Urinary bladder (tissue), 4 donors: Measurements from ENCODE around the gene SNX14. TPM values are rescaled to one million over a fixed set of nuclear protein-coding genes. Genes with fewer than 3 reads are reported as not detected.
"Not testable (repeated sequence)": the region's sequence is repeated elsewhere in the genome, so short reads cannot be mapped to it uniquely, and the experiment has no call there.

Experiments used
- DNase-seq: peaks from one replicate; pipeline ENCODE4 v3.0.0-alpha.2; 2015; ENCODE audit errors: extremely low spot score
- H3K27ac ChIP-seq: one replicate; pipeline ENCODE4 v1.5.1; 2013; ENCODE audit warnings: low read depth, mild to moderate bottlenecking, moderate library complexity
- H3K36me3 ChIP-seq: one replicate; pipeline ENCODE4 v1.6.1; 2013; ENCODE audit warnings: mild to moderate bottlenecking, moderate library complexity; ENCODE audit not compliant: insufficient read depth
- H3K4me1 ChIP-seq: one replicate; pipeline ENCODE4 v1.6.1; 2013; ENCODE audit warnings: mild to moderate bottlenecking, moderate library complexity; ENCODE audit not compliant: insufficient read depth
- H3K4me3 ChIP-seq: one replicate; pipeline ENCODE4 v1.5.1; 2013; ENCODE audit warnings: low read depth, low read length
- WGBS: extraction: QIAGEN DNeasy Blood & Tissue Kit; methylation state at CpG from one replicate; pipeline ENCODE4 v1.1.7; 2013; 5-methylcytosine and 5-hydroxymethylcytosine counted together
- polyA plus RNA-seq: library from polyadenylated mRNA; stranded (reverse); fragments of 200-250 nt; gene quantifications from one replicate; pipeline ENCODE4 v1.2.3, GENCODE V29; 2013
- total RNA-seq: library from RNA; depleted of rRNA; stranded (reverse); fragments of >200 nt; gene quantifications from one replicate; pipeline ENCODE4 v1.2.3, GENCODE V29; 2014
- donor health status: healthy with polysubstance abuse.
- donor health status: healthy.

The SNX14 gene
- total and polyA plus RNA-seq, 2 donors, result 43.1 to 207 TPM

DNA sequence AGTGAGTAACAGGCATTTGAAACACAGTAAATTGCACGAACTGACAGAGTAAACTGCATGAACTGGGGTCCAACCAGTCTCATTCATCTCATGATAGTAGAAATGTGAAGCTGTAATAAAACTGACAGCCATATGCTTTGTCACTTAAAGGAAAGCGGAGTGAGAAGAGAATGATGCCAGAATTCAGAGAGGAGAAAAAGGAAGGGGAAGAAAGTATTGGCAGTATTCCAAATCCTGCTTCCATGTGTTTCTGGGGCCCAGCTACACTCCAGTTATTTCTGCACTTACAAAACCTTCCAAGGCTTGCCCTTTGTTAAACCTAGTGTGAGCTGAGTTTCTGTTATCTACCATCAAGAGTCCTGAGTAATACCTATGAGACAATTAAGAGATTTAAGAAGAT is 17.2 kb downstream of the SNX14 start:
- H3K27ac ChIP-seq, result no peak overlapping the region
- H3K4me1 ChIP-seq, result no peaks in the 10 kb centered on the region
- no peaks in the 10 kb centered on the region for H3K36me3 ChIP-seq
- WGBS, result 65% methylated on average over 2 of the region's 2 CpGs
- no peak overlapping the region for H3K4me3 ChIP-seq
- DNase-seq, result no peak

DNA sequence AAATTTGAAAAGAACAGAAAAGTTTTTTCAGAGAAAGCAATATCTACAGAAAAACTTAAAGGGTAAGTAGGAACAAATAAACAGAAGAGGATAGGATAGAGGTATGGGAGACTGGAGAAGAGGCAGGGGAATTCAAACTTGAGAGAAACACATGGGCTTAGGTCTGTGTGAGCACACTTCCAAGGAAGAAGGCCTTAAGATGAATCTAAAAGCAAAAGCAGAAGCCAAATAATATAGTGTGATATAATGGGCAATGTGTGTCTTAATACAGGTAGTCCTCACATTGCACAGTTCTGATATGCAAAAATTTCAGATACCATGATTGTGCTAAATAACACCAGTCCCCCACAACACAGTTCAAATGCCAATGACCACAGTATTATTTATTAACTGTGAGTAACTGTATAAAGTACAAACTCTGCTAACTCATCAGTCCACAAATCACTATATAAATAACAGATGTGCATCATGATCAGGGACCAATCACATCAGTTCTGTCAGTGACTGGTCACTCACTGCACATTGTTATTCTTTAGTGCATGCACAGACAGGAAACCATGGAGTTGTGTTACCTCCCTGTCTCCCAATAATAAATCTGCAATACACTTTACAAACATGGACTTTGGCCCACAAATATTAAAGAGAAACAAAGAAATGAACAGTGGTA is 18.6 kb downstream of the SNX14 start:
- no peak for DNase-seq
- Histone ChIP-seq H3K27ac (no peak overlapping the region), H3K4me1 (no peaks in the 10 kb centered on the region), H3K36me3 (no peaks in the 10 kb centered on the region), H3K4me3 (no peak overlapping the region)

DNA sequence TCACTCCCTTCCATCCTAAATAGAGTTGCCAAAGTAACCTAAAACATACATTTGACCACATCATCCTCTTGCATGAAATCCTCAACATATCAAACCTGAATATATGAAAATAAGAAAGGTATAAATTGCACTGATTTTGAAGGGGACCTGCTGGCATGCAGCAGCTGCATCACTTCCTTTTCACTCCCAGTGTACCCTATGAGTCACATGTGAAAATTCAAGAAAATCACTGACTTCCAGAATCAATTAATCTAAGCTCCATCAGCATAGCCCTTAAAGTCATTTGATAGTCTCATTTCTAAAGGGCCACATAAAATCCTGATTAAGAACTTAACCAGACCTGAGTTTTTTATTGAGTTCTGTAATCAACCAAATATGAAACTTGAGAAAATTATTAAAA is 24.3 kb downstream of the SNX14 start:
- Histone ChIP-seq H3K36me3 (peaks cover 3% of the 10 kb centered on the region), H3K4me3 (no peak overlapping the region), H3K4me1 (no peaks in the 10 kb centered on the region), H3K27ac (no peak overlapping the region)
- no peak for DNase-seq

DNA sequence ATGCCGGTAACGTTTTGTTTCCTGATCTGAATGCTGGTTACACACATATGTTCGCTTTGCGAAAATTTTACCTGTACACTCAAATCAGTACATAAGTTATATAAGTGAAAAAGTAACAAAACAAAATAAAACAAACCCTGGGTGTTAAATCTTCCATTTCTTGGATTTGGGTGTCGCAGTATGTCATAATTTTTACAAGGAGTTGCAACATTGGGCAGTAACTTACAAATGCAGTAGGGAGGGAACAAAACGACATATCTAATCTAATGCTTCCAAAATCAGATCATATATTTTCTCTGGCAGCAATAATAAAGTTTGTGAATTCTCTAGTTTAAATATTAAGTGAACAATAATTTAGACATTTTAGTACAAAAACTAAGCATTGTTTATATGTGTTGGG is 25.2 kb downstream of the SNX14 start:
- H3K36me3 ChIP-seq, result peaks cover 3% of the 10 kb centered on the region
- WGBS, result 91% methylated on average over 6 of the region's 6 CpGs

DNA sequence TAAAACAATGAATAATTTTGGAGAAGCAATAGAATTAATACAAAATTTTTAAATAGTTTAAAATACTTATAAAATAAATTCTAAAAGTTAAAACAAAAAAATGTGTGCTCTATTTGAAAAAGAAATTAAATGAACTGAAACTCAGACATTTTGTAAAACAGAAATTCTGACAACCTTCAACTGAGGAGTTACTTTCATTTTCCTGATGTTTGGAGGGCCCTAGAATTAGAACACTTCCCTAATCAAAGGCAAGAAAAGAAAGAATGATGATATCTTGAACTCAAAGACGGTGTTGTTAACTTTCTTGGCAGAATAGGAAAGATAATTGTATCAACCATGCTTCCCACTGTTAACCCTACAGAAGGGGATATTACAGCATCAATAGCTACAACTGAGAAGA is 27.9 kb downstream of the SNX14 start:
- Histone ChIP-seq H3K36me3 (peaks cover 3% of the 10 kb centered on the region), H3K4me1 (no peaks in the 10 kb centered on the region), H3K27ac (no peak overlapping the region), H3K4me3 (no peak overlapping the region)
- 33% methylated on average over 1 of the region's 1 CpG for WGBS
- no peak for DNase-seq

More for the DNA sequence above, 25.2 kb downstream of the SNX14 start:
- no peak for DNase-seq
- Histone ChIP-seq H3K4me1 (no peaks in the 10 kb centered on the region), H3K4me3 (no peak overlapping the region), H3K27ac (no peak overlapping the region)

DNA sequence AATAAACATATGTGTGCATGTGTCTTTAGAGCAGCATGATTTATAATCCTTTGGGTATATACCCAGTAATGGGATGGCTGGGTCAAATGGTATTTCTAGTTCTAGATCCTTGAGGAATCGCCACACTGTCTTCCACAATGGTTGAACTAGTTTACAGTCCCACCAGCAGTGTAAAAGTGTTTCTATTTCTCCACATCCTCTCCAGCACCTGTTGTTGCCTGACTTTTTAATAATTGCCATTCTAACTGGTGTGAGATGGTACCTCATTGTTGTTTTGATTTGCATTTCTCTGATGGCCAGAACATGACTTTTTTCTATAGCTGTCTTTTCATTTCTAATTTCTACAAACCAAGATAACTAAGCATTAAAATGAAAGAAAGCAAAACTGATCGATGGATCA is 29.4 kb downstream of the SNX14 start:
- not testable (repeated sequence) for H3K4me1 ChIP-seq, H3K36me3 ChIP-seq, DNase-seq, H3K4me3 ChIP-seq, H3K27ac ChIP-seq
- 97% methylated on average over 1 of the region's 2 CpGs for WGBS

DNA sequence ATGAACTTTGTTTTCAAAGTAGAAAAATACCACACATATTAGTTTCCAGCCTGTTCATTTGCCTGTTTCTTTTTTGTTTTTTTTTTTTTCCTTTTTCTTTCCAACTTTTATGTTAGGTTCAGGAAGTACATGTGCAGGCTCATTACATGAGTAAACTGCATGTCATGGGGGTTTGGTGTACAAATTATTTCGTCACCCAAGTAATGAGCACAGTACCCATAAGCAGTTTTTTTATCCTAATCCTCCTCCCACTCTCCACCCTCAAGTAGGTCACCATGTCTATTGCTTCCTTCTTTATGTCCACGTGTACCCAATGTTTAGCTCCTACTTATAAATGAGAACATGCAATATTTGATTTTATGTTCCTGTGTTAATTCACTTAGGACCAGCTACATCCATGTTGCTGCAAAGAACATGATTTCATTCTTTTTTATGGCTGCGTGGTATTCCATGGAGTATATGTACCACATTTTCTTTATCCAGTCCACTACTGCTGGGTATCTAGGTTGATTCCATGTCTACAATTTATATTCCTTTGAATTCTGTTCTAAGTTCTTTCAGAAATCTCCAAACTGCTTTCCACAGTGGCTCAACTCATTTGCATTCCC is 31.8 kb downstream of the SNX14 start:
- 97% methylated on average over 3 of the region's 3 CpGs for WGBS
- Histone ChIP-seq H3K4me1 (no peaks in the 10 kb centered on the region), H3K27ac (no peak overlapping the region), H3K36me3 (peaks cover 4% of the 10 kb centered on the region), H3K4me3 (no peak overlapping the region)
- no peak for DNase-seq

DNA sequence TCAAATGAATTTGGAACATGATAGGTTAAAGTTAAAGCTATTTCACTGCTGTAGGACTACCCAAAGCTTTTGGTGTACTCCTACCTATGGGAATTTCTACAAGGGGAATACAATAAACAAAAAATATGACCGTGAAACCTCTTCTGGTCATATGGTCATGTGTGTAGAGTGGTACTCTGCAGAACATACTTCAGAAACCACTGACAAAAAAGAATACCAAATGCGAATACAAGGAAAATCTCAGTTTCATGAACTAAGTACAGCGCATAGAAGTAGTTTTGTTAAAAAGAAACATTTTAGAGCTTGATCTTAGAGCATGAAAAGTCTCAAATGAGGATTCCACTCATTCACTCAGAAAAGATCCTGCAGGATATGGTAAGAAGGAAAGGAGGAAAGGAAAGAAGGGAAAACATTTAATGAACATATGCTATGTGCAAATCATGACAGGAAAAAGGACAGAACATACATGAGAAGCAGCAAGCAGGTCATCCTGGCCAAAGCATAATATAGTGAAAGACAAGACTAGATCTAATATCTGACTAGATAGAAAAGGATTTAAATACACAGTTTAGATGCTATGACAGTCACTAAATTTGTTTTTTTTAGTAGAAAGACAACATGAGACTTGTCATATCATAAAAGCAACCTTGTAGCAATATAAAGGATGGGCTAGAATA is 36.5 kb downstream of the SNX14 start:
- no peak for DNase-seq
- 92% methylated on average over 3 of the region's 3 CpGs for WGBS
- Histone ChIP-seq H3K27ac (no peak overlapping the region), H3K36me3 (peaks cover 5% of the 10 kb centered on the region), H3K4me3 (no peak overlapping the region), H3K4me1 (no peaks in the 10 kb centered on the region)

DNA sequence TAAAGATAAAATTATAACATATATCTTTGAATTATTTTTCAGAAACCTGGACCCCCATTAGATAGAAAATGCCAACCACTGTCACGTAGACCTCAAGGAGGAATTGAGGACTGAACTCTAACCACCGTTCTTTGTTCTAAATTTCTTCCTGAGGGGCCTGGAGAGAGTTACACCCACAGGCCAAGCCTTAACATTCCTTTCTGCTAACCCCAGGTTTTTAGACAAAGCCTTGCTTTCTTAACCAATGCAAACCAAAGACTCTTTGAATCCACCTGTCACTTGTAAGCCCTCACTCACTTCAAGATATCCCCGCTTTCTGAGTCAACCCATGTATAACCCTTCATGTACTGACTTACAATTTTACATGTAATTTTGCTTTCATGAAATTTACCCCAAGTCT is 41.0 kb downstream of the SNX14 start:
- H3K27ac ChIP-seq, result no peak overlapping the region
- no peak for DNase-seq
- peaks cover 5% of the 10 kb centered on the region for H3K36me3 ChIP-seq
- no peaks in the 10 kb centered on the region for H3K4me1 ChIP-seq
- no peak overlapping the region for H3K4me3 ChIP-seq
- WGBS, result 92% methylated on average over 3 of the region's 3 CpGs

DNA sequence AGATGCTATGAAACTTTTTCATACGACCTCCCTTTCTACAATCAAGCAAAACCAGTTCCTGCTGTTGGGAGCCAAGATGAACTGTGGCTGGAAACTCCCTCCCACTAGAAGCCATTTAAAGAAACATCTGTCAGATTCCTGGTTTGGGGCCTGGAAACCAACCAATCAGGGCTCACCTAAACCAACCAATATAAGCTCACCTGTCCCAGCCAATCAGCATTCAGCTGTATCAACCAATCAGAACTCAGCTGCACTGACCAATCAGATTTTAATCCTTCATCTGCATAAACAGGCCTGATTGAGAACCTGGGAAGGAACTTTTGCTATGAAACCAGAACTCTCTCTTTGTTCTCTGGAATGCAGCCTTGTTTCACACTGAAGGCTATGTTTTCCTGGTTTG is 42.4 kb downstream of the SNX14 start:
- WGBS, result 73% methylated on average over 1 of the region's 1 CpG
- Histone ChIP-seq H3K4me1 (no peaks in the 10 kb centered on the region), H3K4me3 (no peak overlapping the region), H3K27ac (no peak overlapping the region), H3K36me3 (peaks cover 2% of the 10 kb centered on the region)
- DNase-seq, result no peak

DNA sequence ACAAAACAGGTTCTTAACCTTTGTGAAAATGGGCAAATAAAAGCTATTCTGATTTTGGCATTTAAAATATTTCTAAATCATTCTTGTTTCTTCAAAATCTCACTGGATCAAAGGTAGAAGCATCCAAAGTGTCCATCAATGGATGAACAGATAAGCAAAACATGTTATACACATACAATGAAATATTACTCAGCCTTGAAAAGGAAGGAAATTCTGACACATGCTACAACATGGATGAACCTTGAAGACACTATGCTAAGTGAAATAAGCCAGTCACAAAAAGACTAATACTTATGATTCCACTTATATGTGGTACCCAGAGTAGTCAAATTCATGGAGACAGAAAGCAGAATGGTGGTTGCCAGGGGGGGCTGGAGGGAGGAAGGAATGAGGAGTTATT is 45.9 kb downstream of the SNX14 start:
- no peaks in the 10 kb centered on the region for H3K4me1 ChIP-seq
- no peak overlapping the region for H3K27ac ChIP-seq
- no peak overlapping the region for H3K4me3 ChIP-seq
- no peak for DNase-seq
- peaks cover 2% of the 10 kb centered on the region for H3K36me3 ChIP-seq

DNA sequence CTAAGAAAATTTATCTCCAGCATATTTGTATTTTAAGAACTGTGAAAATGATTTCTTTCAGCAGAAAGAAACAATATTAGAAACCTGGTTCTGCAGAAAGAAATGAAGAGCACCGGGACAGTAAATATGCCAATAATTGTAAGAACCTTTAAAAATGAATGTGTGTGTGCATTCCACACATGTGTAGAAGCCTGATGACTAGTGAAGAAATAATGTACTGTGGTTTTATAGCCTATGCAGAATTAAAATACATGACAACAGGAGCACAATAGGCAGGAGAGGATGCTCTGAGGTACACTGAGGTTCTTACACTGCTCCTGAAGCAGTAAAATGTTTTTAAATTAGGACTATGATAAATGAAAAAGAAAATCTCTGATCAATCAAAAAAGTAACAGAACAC is 48.9 kb downstream of the SNX14 start:
- WGBS, result 97% methylated on average over 1 of the region's 1 CpG
- no peaks in the 10 kb centered on the region for H3K4me1 ChIP-seq
- no peak for DNase-seq
- peaks cover 3% of the 10 kb centered on the region for H3K36me3 ChIP-seq
- no peak overlapping the region for H3K27ac ChIP-seq
- no peak overlapping the region for H3K4me3 ChIP-seq

DNA sequence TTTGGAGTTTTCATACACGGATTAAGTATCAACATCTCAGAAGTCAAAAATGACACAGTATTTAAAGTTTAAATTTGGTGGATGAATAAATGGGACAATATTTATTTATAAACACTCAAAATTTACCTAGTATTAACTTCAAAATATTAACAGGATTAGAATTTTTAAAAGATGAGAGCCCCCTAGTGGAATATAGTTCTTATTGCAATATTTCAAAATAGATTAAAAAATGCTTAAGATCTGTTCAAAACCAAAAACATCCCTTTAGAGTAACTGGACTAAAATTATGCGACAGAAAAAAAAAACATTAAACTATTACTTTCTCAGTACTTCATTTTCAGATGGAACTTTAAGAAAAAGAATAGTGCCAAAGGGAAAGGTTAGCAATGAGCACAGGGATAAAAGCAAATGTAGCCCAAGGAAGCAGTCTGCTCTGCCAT is 56.6 kb downstream of the SNX14 start:
- no peak for DNase-seq

DNA sequence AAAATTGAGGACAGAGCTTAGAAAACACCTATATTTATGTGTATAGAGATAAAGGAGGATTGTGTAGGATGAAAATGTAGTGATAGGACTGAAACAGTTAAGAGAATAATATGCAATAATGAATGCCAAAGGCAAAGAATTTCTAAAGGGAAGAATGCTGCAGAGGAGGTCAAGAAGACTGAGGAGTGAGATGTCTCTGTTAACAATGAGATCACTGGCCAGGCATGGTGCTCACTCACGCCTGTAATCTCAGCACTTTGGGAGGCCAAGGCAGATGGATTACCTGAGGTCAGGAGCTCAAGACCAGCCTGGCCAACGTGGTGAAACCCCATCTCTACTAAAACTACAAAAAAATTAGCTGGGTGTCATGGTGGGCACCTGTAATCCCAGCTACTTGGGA is 69.4 kb downstream of the SNX14 start:
- H3K36me3 ChIP-seq, result peaks cover 11% of the 10 kb centered on the region
- DNase-seq, H3K4me1 ChIP-seq, H3K4me3 ChIP-seq, H3K27ac ChIP-seq: not testable (repeated sequence)
- WGBS, result 80% methylated on average over 2 of the region's 2 CpGs

More for the DNA sequence above, 56.6 kb downstream of the SNX14 start:
- Histone ChIP-seq H3K4me1 (no peaks in the 10 kb centered on the region), H3K4me3 (no peak overlapping the region), H3K27ac (no peak overlapping the region), H3K36me3 (peaks cover 1% of the 10 kb centered on the region)
- WGBS, result 53% methylated on average over 2 of the region's 2 CpGs
